Measurements from ENCODE around the gene EFNB3.

Gene EFNB3

GRCh38 chr17:7720125-7720524 is 15.1 kb downstream of the EFNB3 start:
- DNase-seq, result no peak

DNA sequence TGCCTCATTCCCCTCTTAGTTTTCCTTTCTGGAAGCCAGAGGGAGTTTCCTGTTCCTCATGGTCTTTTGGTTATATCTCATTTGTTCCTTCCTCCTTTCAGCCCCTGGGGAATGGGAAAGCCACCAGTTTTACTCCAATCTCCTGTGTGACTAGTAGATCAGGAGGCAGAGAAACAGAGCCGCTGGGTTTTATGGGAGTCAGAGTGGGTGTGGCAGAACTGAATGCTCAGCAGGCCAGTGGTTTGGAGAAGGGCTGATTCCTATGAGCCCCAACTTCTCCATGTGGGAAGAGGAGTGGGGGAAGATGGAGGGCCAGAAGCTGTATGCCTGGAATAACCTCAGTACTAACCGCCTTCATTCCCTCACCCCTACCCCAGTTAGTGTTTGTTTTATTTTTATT is 16.6 kb downstream of the EFNB3 start:
- DNase-seq, result no peak

DNA sequence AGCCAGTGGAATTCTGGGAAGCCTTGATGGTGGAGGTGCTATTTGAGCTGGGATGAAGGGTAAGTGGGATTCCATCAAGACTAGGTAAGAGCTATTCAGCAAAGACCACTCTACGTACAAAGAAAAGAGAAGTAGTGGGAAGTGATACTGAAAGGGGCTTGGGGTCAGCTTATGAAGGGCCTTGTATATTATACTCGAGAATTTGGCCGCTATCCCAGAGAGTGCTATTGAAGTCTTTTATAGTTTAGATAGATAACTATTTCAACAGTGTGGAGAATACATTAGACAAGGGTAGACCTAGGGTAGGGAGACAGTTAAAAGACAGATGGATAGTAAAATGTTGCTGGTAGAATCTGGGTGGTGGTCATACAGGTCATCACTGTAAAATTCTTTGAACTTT is 22.9 kb downstream of the EFNB3 start:
- no peak for DNase-seq

DNA sequence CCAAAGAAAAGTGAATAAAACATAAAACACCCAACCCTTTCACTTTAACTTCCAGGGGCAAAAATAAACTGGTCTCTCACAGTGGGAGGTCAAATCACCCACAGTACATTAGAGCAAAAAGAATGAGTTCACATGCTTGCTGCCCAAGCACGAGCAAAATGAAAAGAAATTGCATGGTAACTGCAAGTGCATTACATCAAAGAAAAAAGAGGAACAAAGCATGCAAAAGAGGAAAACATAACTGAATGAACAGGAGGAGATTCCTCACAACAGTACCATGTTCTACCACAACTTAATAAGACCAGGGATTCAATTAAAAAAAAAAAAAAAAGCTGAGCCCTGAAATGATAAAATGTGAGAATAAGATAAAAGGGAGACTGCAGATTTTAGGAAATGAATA is 24.8 kb downstream of the EFNB3 start:
- DNase-seq, result no peak

GRCh38 chr17:7732981-7733539 is 28.1 kb downstream of the EFNB3 start:
- DNase-seq, result no peak

- no peak for DNase-seq
These were observed 32.6 kb downstream of the EFNB3 start for GRCh38 chr17:7737601-7738000.

DNA sequence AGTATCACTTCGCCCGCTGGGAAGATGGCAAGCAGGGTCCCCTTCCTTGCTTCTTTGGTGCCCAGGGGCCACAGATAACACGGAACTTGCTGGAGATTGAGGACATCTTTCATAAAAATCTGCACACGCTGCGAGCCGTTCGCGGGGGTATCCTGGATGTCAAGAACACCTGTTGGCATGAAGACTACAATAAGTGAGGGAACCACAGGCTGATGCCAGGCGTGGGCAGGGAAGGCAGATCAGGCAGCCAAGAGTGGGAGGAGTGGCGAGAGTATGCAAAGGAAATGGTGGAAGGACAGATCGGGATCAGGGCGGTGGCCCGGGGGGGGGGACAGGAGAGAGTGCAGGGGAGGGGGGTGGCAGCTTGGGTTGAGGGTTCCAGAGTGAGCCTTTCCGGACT is 34.7 kb downstream of the EFNB3 start:
- DNase-seq, result no peak

- DNase-seq, result peak; percentile 46
These were observed 35.5 kb downstream of the EFNB3 start for GRCh38 chr17:7740481-7741001.

GRCh38 chr17:7742729-7743128 is 37.7 kb downstream of the EFNB3 start:
- DNase-seq, result no peak

GRCh38 chr17:7744416-7744815 is 39.4 kb downstream of the EFNB3 start:
- DNase-seq, result no peak

- no peak for DNase-seq
These were observed 40.9 kb downstream of the EFNB3 start for GRCh38 chr17:7745748-7746470.

GRCh38 chr17:7747635-7748071 is 42.7 kb downstream of the EFNB3 start:
- DNase-seq, result no peak

- DNase-seq, result no peak
These were observed 43.2 kb downstream of the EFNB3 start for GRCh38 chr17:7748076-7748775.

GRCh38 chr17:7750321-7750821 is 45.4 kb downstream of the EFNB3 start:
- DNase-seq, result no peak

- no peak for DNase-seq
These were observed 49.7 kb downstream of the EFNB3 start for GRCh38 chr17:7754656-7755055.

GRCh38 chr17:7755095-7755890 is 50.3 kb downstream of the EFNB3 start:
- DNase-seq, result no peak

DNA sequence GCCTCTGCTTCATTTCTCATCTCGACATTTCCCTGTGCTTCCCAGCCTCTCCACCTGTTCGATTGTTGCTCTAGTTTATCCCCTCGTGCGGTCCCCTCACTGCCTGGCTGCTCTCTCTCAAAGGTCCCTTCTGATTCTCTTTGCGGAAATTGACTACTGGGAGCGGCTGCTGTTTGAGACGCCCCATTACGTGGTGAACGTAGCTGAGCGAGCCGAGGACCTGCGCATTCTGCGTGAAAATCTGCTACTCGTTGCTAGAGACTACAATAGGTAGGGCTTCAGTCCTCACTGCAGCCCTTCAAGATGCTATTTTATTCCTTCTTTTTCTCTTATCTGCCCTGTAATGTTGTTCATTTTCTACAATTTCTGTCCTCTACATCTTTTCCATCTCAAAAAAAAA is 52.0 kb downstream of the EFNB3 start:
- no peak for DNase-seq
